ENCODE results near the gene ABCC1. TPM values are rescaled to one million over a fixed set of nuclear protein-coding genes. Genes with fewer than 3 reads are reported as not detected.
"Not testable (repeated sequence)": the region's sequence is repeated elsewhere in the genome, so short reads cannot be mapped to it uniquely, and the experiment has no call there.

The ABCC1 gene
- total RNA-seq, 1 donor from 2014 or later = 18.1 TPM

- TF ChIP-seq CTCF (conservative IDR thresholded peaks at IDR 0.05; ENCODE audit: low read depth, low read length) = no peak
- no peak for DNase-seq (ENCODE audit: low read depth)
- H3K4me3 ChIP-seq (ENCODE audit: low read depth, low read length) = no peak overlapping the region
Observed at GRCh38 chr16:15974057-15974456, 24.6 kb downstream of the ABCC1 start.

- H3K4me3 ChIP-seq (ENCODE audit: low read depth, low read length) = no peak overlapping the region
- no peak for TF ChIP-seq CTCF (conservative IDR thresholded peaks at IDR 0.05; ENCODE audit: low read depth, low read length)
- DNase-seq (ENCODE audit: low read depth) = no peak
Observed at GRCh38 chr16:15975172-15975571, 25.8 kb downstream of the ABCC1 start.

- no peak for TF ChIP-seq CTCF (conservative IDR thresholded peaks at IDR 0.05; ENCODE audit: low read depth, low read length)
- no peak overlapping the region for H3K4me3 ChIP-seq (ENCODE audit: low read depth, low read length)
- DNase-seq (ENCODE audit: low read depth) = no peak
Observed at GRCh38 chr16:15976225-15976812, 26.9 kb downstream of the ABCC1 start.

GRCh38 chr16:15976929-15977637 lies 27.7 kb downstream of the ABCC1 start:
- DNase-seq (ENCODE audit: low read depth) = no peak
- H3K4me3 ChIP-seq (ENCODE audit: low read depth, low read length) = no peak overlapping the region
- TF ChIP-seq CTCF (conservative IDR thresholded peaks at IDR 0.05; ENCODE audit: low read depth, low read length) = no peak

- no peak for TF ChIP-seq CTCF (conservative IDR thresholded peaks at IDR 0.05; ENCODE audit: low read depth, low read length)
- DNase-seq (ENCODE audit: low read depth) = no peak
- H3K4me3 ChIP-seq (ENCODE audit: low read depth, low read length) = no peak overlapping the region
Observed at GRCh38 chr16:15979801-15980200, 30.4 kb downstream of the ABCC1 start.

- DNase-seq (ENCODE audit: low read depth) = no peak
- no peak for TF ChIP-seq CTCF (conservative IDR thresholded peaks at IDR 0.05; ENCODE audit: low read depth, low read length)
- no peak overlapping the region for H3K4me3 ChIP-seq (ENCODE audit: low read depth, low read length)
Observed at GRCh38 chr16:15980329-15980728, 30.9 kb downstream of the ABCC1 start.

GRCh38 chr16:15981382-15981781 lies 32.0 kb downstream of the ABCC1 start:
- DNase-seq (ENCODE audit: low read depth) = no peak
- no peak overlapping the region for H3K4me3 ChIP-seq (ENCODE audit: low read depth, low read length)
- TF ChIP-seq CTCF (conservative IDR thresholded peaks at IDR 0.05; ENCODE audit: low read depth, low read length) = no peak

GRCh38 chr16:15982194-15982915 lies 32.9 kb downstream of the ABCC1 start:
- not testable (repeated sequence) for DNase-seq (ENCODE audit: low read depth); H3K4me3 ChIP-seq (ENCODE audit: low read depth, low read length)

Data from epithelial cell of proximal tubule (primary cell).